Measurements from ENCODE around the gene PSMC3. TPM values are rescaled to one million over a fixed set of nuclear protein-coding genes. Genes with fewer than 3 reads are reported as not detected.

Gene PSMC3
- total and polyA plus RNA-seq, 2 donors (not counting 1 experiment from before 2014, with no cell fraction given), result 36.7 to 62.7 TPM

DNA sequence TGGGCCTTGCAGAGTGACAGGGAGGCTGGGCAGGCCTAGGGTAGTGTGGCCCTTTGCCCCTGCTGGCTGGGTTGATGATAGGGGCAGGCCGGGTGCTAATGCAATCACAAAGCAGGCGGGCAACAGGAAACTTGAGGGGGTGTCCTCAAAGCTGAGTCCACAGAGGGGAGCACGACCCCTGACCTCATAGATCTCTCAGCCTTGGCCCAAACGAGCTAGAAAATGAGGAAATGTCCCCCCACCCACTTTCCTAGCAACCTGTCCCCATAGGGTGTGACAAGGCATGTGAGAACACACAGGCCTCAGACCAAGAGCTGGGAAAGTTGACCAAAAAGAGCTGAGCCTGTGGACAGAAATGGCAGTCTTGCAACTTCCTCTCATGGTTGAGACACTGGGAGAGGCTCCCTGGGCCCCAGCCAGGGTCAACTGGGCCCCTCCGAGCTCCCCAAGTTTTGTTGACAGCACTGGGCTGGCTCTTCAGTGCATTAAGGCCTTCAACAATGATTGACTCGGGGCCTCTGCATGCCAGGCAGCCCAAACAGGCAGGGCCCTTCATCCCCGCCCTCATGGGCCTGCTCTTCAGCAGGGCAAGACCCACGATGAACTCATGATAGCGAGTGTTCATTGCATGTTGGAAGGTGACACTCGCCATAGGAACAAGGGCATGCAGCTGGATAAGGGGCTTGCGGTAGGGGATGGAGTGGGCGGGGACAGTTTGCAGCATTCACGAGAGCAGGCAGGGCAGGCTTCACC, 38.1 kb downstream of the PSMC3 start:
- no peak overlapping the region for H3K4me2 ChIP-seq (replicated peaks; ENCODE audit: low read depth, low read length, poor library complexity, severe bottlenecking)
- H3K27ac Mint-ChIP-seq, result peak overlapping the region; percentile 61
- intact Hi-C loops (cut with micrococcal nuclease), result no loop called here
- ATAC-seq (ENCODE audit: low read depth) (no peak), DNase-seq (no peak)
- H3K4me1 ChIP-seq (ENCODE audit: control insufficient read depth in 2 of 2, insufficient read depth in 2 of 2, low read length in 2 of 2), result peaks cover 12 to 33% of the 10 kb centered on the region in 2 donors
- H3K27me3 ChIP-seq (replicated peaks in 1 of 4; ENCODE audit: control extremely low read depth in 1 of 4, control insufficient read depth in 3 of 4, insufficient read depth in 4 of 4, low read length in 3 of 4), result no peaks in the 10 kb centered on the region
- H3K9me3 Mint-ChIP-seq (ENCODE audit: insufficient read depth), result no peaks in the 10 kb centered on the region
- no peak overlapping the region for H3K9ac ChIP-seq (ENCODE audit: low read length)
- H3K79me2 ChIP-seq (ENCODE audit: control insufficient read depth, insufficient read depth, low read length), result peaks cover 16% of the 10 kb centered on the region
- H3K27me3 Mint-ChIP-seq, result no peaks in the 10 kb centered on the region
- no peaks in the 10 kb centered on the region for H3K9me3 ChIP-seq (ENCODE audit: control extremely low read depth in 1 of 3, control insufficient read depth in 2 of 3, insufficient read depth in 1 of 3, low read length in 2 of 3)
- H2AFZ ChIP-seq (ENCODE audit: insufficient read depth, low read depth, low read length, poor library complexity, severe bottlenecking), result no peak overlapping the region
- H3K4me3 Mint-ChIP-seq, result no peak overlapping the region
- H4K20me1 ChIP-seq (ENCODE audit: control insufficient read depth, insufficient read depth, low read length, poor library complexity, severe bottlenecking), result no peaks in the 10 kb centered on the region
- 88% methylated on average over 12 of the region's 13 CpGs for whole genome bisulfite sequencing (ENCODE audit: insufficient coverage)
- ChIA-PET POLR2A (no interaction called here), CTCF (interaction anchor here (0.8 to 2.8 kb wide), 5 partner anchors 12 to 24 kb away, joined by 3 to 17 read pairs (median 5); no protein-coding TSS in a partner anchor)
- peaks cover 27% of the 10 kb centered on the region for H3K4me1 Mint-ChIP-seq
- peaks cover 0 to 2% of the 10 kb centered on the region in 2 experiments for H3K36me3 ChIP-seq (replicated peaks in 1 of 2; ENCODE audit: control extremely low read depth in 1 of 2, control insufficient read depth in 1 of 2, extremely low read depth in 1 of 2, insufficient read depth in 2 of 2, low read length in 1 of 2)
- H3K4me3 ChIP-seq (ENCODE audit: control extremely low read depth in 1 of 5, extremely low read depth in 1 of 5, insufficient read depth in 1 of 5, low read depth in 2 of 5, low read length in 4 of 5), result no peak overlapping the region
- H3K27ac ChIP-seq (ENCODE audit: low read length in 2 of 2), result no peak overlapping the region
- TF ChIP-seq EZH2 (IDR thresholded peaks at IDR 0.05; ENCODE audit: borderline replicate concordance, insufficient read depth, low read depth, low read length, poor library complexity, severe bottlenecking), result no peak
- TF ChIP-seq, protein P1, sequence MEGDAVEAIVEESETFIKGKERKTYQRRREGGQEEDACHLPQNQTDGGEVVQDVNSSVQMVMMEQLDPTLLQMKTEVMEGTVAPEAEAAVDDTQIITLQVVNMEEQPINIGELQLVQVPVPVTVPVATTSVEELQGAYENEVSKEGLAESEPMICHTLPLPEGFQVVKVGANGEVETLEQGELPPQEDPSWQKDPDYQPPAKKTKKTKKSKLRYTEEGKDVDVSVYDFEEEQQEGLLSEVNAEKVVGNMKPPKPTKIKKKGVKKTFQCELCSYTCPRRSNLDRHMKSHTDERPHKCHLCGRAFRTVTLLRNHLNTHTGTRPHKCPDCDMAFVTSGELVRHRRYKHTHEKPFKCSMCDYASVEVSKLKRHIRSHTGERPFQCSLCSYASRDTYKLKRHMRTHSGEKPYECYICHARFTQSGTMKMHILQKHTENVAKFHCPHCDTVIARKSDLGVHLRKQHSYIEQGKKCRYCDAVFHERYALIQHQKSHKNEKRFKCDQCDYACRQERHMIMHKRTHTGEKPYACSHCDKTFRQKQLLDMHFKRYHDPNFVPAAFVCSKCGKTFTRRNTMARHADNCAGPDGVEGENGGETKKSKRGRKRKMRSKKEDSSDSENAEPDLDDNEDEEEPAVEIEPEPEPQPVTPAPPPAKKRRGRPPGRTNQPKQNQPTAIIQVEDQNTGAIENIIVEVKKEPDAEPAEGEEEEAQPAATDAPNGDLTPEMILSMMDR (IDR thresholded peaks at IDR 0.05), result no peak

DNA sequence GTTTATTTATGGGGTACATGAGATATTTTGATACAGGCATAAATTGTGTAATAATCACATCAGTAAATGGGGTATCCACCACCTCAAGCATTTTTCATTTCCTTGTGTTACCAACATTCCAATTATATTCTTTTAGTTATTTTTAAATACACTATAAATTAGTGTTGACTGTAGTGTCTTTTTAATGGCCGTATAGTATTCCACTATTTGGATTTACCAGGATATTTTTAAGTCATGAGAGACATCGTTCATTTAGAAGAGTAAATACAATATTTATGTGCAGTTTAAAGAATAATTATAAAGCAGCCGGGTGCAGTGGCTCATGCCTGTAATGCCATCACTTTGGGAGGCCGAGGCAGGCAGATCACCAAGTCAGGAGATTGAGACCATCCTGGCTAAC, 41.7 kb downstream of the PSMC3 start:
- CTCF ChIA-PET, result no interaction called here
- Histone ChIP-seq H3K27me3 (replicated peaks in 1 of 4; ENCODE audit: control extremely low read depth in 1 of 4, control insufficient read depth in 3 of 4, insufficient read depth in 4 of 4, low read length in 3 of 4) (no peaks in the 10 kb centered on the region), H3K4me3 (ENCODE audit: control extremely low read depth in 1 of 5, extremely low read depth in 1 of 5, insufficient read depth in 1 of 5, low read depth in 2 of 5, low read length in 4 of 5) (no peak overlapping the region), H3K9me3 (ENCODE audit: control extremely low read depth in 1 of 3, control insufficient read depth in 2 of 3, insufficient read depth in 1 of 3, low read length in 2 of 3) (no peaks in the 10 kb centered on the region), H3K4me1 (ENCODE audit: control insufficient read depth in 2 of 2, insufficient read depth in 2 of 2, low read length in 2 of 2) (peaks cover 1 to 4% of the 10 kb centered on the region in 2 donors), H3K4me2 (replicated peaks; ENCODE audit: low read depth, low read length, poor library complexity, severe bottlenecking) (no peak overlapping the region), H2AFZ (ENCODE audit: insufficient read depth, low read depth, low read length, poor library complexity, severe bottlenecking) (no peak overlapping the region), H3K9ac (ENCODE audit: low read length) (no peak overlapping the region), H3K36me3 (replicated peaks in 1 of 2; ENCODE audit: control extremely low read depth in 1 of 2, control insufficient read depth in 1 of 2, extremely low read depth in 1 of 2, insufficient read depth in 2 of 2, low read length in 1 of 2) (peaks cover 0 to 2% of the 10 kb centered on the region in 2 experiments), H3K27ac (ENCODE audit: low read length in 2 of 2) (no peak overlapping the region), H4K20me1 (ENCODE audit: control insufficient read depth, insufficient read depth, low read length, poor library complexity, severe bottlenecking) (no peaks in the 10 kb centered on the region), H3K79me2 (ENCODE audit: control insufficient read depth, insufficient read depth, low read length) (peaks cover 39% of the 10 kb centered on the region)
- no peak for DNase-seq
- Mint-ChIP-seq H3K4me1 (peaks cover 3% of the 10 kb centered on the region), H3K27me3 (no peaks in the 10 kb centered on the region), H3K9me3 (ENCODE audit: insufficient read depth) (no peaks in the 10 kb centered on the region), H3K4me3 (no peak overlapping the region), H3K27ac (no peak overlapping the region)
- POLR2A ChIA-PET, result interaction anchor here (0.7 kb wide), 1 partner anchor 469 kb away, joined by 3 read pairs; no protein-coding TSS in a partner anchor
- intact Hi-C loops (cut with micrococcal nuclease), result no loop called here
- no CpG with 5 or more reads among the region's 4 CpGs for WGBS (ENCODE audit: insufficient coverage)
- no peak for ATAC-seq (ENCODE audit: low read depth)
- TF ChIP-seq, protein P1 (IDR thresholded peaks at IDR 0.05), result no peak
- no peak for TF ChIP-seq EZH2 (IDR thresholded peaks at IDR 0.05; ENCODE audit: borderline replicate concordance, insufficient read depth, low read depth, low read length, poor library complexity, severe bottlenecking)
